WTC11 (cell line): Measurements from ENCODE around the gene AKR1C8.

Experiments
- GTF2I ChIP-seq: fragments of 250-450 bp; sonication (Bioruptor Pico); conservative IDR thresholded peaks from 2 replicates; pipeline ENCODE4 v1.4.0; 2021; ENCODE audit warnings: mild to moderate bottlenecking
- NR2C2 ChIP-seq: sonication (generic); formaldehyde crosslinking; IDR thresholded peaks from 2 replicates; pipeline ENCODE4 v1.8.0; 2022; ENCODE audit warnings: mild to moderate bottlenecking, missing genetic modification reagents
- NR3C1 ChIP-seq: sonication (generic); formaldehyde crosslinking; conservative IDR thresholded peaks from 2 replicates; pipeline ENCODE4 v1.8.1; 2023; ENCODE audit warnings: low read depth, mild to moderate bottlenecking, missing genetic modification reagents
- SP1 ChIP-seq: sonication (generic); formaldehyde crosslinking; conservative IDR thresholded peaks from 2 replicates; pipeline ENCODE4 v1.8.1; 2022; ENCODE audit warnings: missing genetic modification reagents
- TF ChIP-seq, protein P1 (sequence below): sonication (generic); formaldehyde crosslinking; IDR thresholded peaks from 2 replicates; pipeline ENCODE4 v1.8.0; 2022; ENCODE audit warnings: mild to moderate bottlenecking, missing genetic modification reagents
- TF ChIP-seq, protein P2 (sequence below): fragments of 200-600 bp; IDR thresholded peaks from 2 replicates; pipeline ENCODE4 v1.8.0; 2022; ENCODE audit warnings: antibody characterized with exemption
- TF ChIP-seq, protein P3 (sequence below): sonication (generic); formaldehyde crosslinking; IDR thresholded peaks from 2 replicates; pipeline ENCODE4 v1.8.1; 2023; ENCODE audit warnings: mild to moderate bottlenecking, missing genetic modification reagents, moderate library complexity

DNA sequence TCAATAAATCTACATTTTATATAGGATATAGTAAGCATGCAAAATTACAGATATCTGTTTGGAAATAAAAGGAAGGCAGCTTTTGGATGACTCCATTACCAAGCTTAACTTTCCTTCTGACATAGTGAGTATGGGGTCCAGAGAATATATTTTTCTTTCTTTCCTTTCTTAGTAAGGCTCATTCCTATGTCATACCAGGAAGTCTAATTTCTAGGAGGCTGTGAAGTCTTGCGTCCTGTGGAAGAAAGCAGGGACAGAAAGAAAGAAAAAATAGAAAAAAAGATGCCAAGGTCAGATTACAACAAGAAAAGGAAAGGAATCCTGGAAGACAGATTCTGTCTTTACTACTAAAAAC lies 36.3 kb downstream of the AKR1C8 start:
- TF ChIP-seq NR2C2 (no peak), SP1 (no peak), GTF2I (CRISPR knock-in tag) (no peak), NR3C1 (no peak)
- TF ChIP-seq, protein P1, sequence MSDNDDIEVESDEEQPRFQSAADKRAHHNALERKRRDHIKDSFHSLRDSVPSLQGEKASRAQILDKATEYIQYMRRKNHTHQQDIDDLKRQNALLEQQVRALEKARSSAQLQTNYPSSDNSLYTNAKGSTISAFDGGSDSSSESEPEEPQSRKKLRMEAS (CRISPR knock-in tag), result no peak
- TF ChIP-seq, protein P2, sequence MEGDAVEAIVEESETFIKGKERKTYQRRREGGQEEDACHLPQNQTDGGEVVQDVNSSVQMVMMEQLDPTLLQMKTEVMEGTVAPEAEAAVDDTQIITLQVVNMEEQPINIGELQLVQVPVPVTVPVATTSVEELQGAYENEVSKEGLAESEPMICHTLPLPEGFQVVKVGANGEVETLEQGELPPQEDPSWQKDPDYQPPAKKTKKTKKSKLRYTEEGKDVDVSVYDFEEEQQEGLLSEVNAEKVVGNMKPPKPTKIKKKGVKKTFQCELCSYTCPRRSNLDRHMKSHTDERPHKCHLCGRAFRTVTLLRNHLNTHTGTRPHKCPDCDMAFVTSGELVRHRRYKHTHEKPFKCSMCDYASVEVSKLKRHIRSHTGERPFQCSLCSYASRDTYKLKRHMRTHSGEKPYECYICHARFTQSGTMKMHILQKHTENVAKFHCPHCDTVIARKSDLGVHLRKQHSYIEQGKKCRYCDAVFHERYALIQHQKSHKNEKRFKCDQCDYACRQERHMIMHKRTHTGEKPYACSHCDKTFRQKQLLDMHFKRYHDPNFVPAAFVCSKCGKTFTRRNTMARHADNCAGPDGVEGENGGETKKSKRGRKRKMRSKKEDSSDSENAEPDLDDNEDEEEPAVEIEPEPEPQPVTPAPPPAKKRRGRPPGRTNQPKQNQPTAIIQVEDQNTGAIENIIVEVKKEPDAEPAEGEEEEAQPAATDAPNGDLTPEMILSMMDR, result no peak
- TF ChIP-seq, protein P3, sequence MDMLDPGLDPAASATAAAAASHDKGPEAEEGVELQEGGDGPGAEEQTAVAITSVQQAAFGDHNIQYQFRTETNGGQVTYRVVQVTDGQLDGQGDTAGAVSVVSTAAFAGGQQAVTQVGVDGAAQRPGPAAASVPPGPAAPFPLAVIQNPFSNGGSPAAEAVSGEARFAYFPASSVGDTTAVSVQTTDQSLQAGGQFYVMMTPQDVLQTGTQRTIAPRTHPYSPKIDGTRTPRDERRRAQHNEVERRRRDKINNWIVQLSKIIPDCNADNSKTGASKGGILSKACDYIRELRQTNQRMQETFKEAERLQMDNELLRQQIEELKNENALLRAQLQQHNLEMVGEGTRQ (CRISPR knock-in tag), result no peak
